HG02588 (cell line): ENCODE measurements around the gene LIG4.
"Not testable (repeated sequence)": the region's sequence is repeated elsewhere in the genome, so short reads cannot be mapped to it uniquely, and the experiment has no call there.

Source experiments
- ATAC-seq: cut with Tn5 transposase; IDR thresholded peaks from one replicate; pipeline ENCODE4 v1.9.1; 2021; ENCODE audit warnings: mild to moderate bottlenecking, moderate library complexity; ENCODE audit not compliant: unreplicated experiment

Gene LIG4

DNA sequence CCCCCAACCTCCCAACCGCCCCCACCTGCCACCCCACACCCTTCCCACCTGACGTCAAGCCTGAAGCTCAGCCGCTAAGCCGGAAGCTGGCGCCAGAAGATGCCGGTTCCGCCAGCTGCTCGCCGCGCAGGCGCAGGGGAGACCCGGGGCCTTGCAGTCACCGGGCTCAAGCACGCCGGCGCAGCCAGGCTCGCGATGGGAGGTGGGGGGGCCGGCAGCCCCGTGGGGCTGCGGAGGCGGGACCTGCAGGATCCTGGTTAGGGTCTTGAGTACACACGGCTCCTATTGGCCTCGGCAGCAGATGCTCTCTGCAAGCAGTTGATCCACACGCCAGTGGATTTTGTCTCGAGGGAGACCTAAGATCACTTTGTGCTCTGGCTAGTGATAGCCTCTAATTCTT lies at the start of gene LIG4:
Gene LIG4 (minus strand): TSS at position 101 of the 400 bp plus-strand sequence. CDS start 4,268 bp downstream, outside the sequence.
- peak; percentile 69 for ATAC-seq

DNA sequence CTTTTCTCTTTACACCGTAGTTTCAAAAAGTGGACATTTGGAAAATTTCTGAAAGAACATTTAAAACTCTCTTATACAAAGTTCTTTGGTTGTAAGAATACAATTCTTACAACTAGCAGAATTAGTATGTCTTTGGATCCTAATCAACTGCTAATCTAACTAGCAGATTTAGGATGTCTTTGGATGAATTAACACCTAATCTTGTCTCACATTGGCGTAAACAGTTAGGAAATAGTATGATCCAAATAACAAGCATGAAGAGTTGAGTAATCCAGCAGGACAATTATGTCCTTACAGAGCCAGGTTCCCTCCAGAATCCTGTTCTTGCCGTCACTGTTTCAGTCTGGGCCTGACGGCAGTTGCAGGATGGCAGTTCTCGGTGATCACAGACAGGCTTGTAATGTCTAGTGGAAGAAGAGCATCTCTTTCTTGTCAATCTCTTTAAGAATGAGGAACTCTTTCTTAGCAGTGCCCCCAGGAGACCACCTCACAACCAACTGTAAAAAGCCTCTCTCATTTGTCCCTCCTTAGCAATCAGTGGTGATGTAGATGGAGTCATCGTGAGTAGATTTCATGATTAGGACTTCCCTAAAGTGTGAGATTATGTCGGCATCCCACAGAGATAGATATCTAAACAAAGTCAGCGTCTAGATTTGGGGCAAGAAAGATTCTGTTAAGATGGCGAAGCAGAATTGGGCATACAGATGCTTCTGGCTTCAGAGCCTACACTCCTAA lies 48.5 kb upstream of the LIG4 start:
- no peak for ATAC-seq

DNA sequence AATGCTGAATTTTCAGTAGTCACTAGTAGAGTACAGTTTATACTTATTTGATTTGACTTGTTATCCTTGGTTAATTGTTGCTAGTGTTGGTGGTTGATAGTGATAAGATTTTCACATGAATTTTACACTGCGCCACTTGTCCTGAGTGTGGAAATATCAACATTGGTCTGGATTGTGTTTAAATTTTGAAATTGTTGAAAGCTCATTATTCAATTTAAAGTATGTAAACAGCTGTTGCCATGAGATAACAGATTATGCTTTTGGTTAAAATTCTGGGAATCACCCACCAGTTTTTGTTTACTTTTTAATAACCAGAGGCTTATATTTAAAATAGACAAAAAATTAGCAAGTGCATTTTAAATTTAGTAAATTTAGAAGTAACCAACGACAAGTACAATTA lies 41.9 kb upstream of the LIG4 start:
- no peak for ATAC-seq

DNA sequence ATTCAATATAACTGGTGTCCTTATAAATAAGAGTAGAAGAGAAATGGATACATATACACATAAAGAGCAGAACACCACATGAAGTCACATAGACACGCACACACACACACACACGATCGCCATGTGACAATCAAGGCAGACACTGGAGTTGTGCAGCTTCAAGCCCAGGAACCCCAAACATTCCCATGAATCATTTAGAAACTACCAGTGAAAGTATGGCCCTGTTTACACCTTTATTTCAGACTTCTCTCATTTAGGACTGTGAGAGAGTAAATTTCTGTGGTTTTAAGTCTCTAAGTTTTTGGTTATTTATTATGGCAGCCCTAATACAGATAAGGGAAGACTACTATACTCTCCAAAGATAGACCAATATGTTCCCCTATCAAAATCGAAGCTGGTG lies 33.8 kb upstream of the LIG4 start:
- no peak for ATAC-seq

DNA sequence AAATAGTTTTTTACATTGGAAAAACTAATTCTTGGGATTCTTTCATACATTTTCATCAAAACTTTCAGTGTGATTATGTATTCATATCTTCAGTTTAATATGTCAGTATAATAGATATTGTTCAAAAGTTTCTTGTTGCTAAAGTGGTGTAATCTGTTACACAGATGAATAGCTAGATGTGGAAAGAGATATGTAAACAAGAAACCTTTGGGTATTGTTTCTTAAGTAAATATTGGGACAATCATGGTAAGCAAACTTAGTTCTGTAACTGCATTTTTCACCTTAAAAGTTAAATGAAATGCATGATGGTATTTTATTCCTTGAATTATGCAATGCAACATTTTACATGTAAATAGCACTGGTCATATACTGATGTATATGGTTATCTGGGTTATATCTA lies 15.0 kb upstream of the LIG4 start:
- ATAC-seq = no peak

DNA sequence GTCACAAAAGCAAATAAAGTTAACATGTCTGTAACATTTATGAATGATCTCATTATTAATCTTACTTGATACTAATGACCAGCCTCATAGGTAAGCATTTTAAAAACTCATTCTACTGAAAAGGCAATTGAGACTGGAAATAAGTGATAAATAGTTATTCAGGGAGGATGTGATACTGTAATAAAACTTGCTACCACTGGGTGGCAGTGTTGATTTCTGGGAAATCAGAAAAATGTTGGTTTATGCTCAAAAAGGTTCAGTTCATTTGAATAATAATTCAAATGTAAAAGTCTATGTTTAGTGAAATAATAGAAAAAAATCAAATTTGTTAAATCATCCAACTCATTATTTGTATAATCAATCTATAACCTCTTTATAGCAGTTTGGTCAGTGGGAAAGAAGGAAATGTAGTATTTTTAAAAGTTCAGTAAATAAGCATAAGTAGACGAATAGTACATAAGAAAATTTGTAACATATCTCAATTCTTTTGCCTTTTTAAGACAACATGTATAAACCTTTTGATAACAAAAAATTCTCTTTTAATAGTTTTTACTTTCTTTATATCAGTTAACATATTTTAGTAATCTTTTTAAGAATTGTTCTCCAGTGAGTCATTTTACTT lies 12.4 kb upstream of the LIG4 start:
- ATAC-seq = no peak

DNA sequence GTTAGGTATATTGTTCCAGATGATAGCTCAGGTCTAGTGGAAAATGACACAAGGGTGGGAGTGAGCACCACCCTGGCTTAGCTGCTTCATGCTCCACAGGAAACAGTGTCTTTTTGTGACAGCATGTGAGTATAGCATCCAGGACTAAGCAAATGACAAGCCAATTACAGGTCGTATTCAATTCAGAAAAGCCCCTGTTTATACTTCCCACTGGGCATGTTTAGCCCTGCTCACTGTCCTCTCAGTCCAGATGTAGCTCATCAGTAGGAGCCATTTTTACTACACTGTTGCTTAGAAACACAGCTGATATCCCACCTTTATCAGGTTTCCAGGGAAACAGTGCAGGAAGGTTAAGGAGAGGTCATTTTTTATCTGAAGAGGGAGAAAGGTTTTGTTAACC lies 10.8 kb upstream of the LIG4 start:
- ATAC-seq = no peak

DNA sequence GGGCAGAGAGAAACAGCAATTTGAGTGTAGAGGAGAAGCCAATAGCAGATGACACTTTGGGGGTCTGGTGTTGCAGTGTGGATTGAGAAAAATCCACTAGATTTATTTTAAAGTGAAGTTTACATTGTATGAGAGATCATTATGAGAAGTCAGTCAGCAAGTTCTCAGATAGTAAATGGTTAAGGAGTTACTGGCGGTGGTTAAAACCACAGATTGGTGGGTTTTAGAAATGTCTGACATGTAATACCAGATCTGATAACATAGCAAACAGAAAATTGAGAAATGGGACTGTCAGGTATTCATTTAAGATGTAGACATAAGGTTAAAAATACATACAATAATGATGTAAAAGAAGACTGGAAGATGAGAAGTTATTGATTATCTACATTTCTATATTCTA lies 10.1 kb upstream of the LIG4 start:
- no peak for ATAC-seq

DNA sequence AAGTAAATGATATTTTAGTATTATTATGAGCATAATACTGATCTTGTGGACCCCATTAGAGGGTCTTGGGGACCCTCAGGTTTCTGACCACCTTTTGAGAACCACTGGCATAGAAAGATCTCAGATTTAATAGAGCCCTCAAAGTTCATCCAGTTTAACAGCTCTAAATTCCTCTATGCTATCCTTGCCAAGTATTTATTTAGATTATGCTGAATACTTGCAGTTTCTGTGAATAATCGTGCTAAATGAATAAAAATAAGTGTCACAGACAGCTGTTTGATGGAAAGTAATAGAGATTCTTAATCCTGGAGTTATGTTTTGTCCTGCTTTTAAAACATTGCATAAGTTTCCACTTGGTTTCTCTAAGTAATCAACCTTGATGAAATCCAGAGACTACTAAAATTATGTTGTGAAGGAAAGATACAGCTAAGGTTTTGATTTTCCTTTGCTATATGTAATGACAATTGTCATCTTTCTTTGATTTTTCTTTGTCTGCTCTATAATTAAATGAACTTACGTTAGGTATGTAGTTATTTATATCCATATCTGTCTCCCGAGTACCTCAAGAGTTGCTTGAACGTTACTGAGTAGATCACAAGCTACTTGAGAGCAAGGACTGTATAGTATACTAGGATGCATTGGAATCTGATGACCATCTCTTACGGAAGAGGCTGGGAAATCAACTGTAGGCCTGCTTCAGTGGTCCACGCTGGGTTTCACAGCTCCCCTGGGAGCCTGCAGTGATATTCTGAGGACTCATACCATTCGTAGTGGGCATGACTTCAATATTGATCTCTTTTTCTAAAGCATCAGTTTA lies 8.6 kb upstream of the LIG4 start:
- ATAC-seq = no peak

DNA sequence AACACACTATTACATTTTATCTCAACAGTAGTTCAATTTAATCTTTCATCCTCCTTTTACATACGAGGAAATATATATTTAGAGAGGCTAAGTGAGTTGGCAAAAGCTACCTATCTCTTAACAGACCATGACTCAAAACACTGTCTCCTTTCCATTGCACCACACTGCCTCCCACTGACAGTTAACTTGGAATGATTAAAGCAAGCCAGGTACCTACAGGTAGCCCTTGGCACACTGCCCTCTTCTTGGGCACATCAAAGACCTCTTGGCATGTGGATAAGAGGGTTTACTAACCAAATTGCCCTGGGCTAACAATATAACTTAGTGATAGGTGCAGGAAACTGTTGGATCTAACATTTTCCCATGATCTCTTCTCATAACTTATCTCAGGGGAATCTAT lies 4.7 kb upstream of the LIG4 start:
- no peak for ATAC-seq

DNA sequence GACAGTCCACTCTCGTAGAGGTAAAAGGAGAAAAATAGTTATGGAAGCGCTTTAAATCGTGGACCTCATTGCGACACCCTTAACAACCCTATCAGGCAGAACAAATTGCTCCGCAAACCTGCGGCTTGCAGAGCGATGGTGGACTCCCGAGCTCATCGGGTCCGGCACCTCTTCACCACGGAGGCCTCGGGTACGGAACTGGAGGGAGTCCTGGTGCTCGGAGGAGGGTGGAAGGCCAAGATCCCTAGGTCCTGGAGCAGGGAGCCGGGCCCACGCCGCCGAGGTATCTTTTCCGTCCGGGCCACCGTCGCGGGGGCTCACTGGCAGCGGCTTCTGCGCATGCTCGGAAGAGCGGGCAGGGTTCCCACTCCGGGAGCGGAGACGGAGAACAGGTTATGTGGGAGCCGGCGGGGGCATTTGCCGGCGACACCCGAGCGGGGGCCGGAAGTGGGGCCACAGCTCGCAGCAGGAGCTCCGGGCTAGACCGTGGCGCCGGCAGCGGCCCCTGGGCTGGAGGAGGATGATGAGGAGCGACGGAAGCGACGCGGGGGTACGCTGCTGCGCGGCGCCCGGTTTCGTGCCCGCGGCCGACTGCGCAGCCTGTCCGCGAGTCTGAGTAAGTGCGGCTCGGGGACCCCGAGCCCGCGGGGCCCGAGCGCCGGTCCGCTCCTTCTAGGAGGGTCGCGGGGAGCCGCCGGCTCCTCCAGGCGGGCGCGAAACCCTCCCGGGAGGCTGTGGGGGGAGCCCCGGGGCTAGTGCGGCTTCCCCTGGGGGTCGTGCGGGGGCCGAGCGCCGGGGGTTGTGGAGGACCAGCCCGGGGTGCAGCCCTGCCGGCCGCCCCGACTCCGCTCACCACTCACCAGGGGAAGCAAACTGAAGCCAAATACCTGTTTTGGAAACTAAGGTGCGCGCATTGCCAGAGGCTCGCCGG lies 3.0 kb upstream of the LIG4 start, which contains the start of gene ABHD13:
Gene ABHD13 (plus strand): TSS at position 349 of the 931 bp plus-strand sequence. CDS start 10,827 bp downstream, outside the sequence.
- ATAC-seq = peak; percentile 76

DNA sequence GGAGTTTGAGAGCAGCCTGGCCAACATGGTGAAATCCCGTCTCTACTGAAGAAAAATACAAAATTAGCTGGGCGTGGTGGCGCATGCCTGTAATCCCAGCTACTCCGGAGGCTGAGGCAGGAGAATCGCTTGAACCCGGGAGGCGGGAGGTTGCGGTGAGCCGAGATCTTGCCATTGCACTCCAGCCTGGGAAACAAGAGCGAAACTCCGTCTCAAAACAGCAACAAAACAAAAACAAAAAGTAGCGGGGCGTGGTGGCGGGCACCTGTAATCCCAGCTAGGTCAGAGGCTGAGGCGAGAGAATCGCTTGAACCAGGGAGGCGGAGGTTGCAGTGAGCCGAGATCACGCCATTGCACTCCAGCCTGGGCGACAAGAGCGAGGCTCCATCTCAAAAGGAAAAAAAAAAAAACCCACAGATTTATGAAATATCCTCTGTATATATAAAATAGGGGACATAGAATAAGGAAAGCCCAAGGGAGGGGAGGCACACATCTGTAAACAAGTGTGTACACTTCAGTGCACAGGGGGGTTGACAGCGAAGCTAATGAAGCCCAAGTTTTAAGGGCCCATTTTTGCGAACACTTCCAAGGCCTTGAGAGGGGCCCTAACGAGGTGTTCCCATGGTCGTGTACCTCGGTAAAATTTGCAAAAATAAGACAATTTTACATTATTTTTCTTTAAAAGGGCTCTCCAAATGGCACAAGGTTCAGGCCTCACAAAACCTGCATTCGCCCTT lies 2.1 kb upstream of the LIG4 start:
- ATAC-seq = not testable (repeated sequence)

DNA sequence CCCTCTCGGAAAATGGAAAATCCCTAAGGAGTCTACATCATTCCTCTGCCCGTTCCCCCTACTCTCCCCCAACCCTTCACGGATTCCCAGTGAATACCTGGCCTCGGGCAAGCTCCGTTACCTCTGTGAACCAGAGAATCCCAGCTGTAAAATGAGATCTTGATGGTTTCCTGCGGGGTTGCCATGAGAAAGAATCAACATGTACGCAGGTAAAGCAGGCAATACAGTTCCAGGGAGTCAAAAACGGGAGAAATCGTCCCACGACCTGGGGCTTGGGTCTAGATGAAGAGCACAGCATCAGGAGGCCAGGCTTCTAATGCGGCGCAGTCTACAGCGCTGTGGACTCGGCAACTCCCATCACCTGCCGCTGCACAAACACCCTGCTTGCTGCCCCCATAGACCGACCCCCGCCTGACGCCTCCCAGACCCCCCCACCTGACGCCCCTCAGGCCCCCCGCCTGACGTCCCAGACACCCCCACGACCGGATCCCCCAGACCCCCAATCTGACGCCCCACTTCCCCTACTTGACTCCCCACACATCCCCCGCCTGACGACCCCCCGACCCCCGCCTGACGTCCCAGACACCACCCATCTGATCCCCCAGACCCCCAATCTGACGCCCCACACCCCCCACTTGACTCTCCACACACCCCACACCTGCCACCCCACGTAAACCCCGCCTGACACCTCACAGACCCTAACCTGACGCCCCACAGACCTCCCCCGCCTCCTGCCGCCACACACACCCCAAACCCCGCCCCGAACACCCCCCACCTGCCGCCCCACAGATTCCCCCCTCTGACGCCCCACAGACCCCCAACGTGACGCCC lies 680 bp downstream of the LIG4 start:
- no peak for ATAC-seq

DNA sequence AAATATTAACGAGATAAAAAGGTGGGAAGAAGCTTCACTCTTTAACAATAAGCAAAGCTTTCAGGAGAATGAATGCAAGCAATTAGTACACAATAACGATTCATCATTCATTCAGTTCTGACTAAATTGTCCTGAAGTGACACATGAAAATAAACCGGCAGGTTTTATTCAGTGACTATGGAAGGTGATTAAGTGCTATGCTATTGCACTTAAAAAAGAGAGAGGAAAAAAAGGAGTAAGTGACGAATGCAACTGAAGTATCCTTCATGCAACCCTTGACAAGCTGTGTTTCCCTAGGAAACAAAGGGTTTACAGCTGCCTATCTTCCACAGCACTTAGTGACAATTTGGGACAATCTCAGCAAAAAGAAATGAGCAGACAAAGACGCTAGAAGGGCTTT lies 1.4 kb downstream of the LIG4 start:
- no peak for ATAC-seq

DNA sequence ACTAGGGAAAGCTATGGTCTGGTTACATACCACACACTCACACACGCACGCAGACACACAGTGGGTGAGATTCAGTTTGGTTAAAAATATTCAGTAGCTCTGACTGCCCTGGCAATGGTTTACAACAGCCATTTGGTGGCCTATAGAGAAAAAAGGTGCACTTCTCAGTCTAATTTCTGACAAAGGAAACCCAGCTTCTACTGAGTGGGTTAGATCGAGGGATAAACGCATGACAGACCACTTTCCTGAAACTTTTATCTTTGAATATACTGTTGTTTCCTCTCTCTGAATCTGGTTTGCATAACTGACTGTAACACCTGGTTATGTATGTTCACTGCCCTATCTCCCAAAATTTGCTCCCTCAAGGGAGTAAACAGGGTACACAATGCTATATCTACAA lies 2.5 kb downstream of the LIG4 start:
- peak; percentile 39 for ATAC-seq

DNA sequence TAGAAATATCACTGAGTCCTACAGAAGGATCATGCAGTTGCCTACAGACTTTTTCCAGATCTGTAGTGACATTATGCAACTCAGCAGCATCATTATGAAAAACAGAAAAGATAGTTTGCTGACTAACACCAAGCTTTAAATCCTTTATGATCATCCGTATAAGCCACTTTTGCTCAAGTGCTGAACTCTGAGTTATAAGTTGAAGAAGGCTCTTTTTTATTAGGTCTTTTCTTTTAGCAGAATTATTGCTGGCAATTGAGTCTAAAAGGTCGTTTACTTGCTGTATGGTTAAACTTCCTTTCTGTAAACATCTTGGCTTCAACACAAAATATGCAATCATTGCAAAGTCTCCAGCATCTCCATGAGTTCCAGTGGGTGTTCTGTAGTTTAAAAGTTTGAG lies 4.8 kb downstream of the LIG4 start:
- no peak for ATAC-seq

DNA sequence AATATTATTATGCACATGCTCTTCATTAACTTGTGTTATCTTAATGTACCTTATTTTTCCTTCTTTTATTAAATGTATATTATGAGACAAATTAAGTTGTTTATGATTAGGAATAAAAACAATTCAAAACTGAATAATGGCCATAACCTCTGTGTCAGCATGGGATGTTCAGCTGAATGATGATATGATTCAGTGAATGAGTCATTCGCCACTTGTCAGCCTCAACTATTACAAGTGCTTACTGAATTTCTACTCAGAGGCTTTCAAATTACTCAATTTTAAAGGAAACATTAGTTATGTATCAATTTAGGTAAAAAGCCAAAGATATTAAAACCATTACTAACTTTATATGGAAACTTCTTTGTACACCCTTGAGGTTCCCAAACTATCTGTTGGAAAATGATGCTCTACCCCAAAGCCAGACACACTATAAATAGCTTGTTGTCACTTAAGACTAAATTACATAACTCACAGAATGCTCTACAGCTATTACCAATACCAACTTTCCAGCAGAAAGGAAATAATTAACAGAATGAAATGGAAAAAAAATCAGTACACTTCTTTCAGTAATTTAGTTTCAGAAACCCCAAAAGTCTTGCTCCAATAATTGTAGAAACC lies 14.4 kb downstream of the LIG4 start:
- no peak for ATAC-seq

DNA sequence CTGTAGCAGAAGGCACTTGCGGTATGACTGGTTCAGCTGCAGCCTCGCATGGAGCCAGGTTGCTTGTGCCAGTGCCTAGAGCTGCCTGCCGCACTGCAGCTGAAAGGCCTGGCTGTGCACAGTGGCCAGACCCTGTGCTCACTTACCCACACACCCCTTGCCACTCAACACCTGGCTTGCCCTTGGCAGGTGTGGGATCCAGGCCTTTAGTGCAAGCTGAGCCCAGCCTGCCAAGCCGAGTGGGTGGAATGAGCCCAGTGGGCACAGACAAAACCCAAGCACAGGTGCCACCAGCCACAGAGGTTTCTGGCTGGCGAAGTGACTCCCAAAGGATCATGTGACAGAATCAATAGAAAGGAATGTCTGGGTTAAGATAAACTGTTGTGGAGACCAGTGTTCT lies 19.5 kb downstream of the LIG4 start:
- ATAC-seq = no peak

DNA sequence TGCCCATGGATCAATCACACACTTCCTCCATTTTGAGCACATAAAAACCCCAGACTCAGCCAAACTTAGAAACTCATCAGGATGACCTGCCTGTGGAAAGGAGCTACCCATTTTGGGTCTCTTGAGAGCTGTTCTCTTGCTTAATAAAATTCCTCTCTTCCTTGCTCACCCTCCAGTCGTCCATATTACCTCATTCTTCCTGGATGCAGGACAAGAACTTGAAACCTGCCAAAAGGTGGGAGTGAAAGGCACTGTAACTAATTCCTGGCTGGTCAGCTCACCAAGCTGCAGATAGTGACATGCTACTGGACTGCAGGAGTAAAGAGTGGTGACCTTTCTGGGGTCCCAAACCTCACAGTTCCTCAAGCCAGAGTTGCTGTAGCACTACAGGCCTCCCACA lies 20.2 kb downstream of the LIG4 start:
- ATAC-seq = no peak
